ENCODE results near the gene TFAP2D. TPM values are rescaled to one million over a fixed set of nuclear protein-coding genes. Genes with fewer than 3 reads are reported as not detected.

Gene TFAP2D
- total RNA-seq, 1 donor from 2014 or later, result not detected

- ATAC-seq (ENCODE audit: low read depth) (no peak), DNase-seq (no peak)
- ChIA-PET POLR2A (no interaction called here), CTCF (no interaction called here)
- Mint-ChIP-seq H3K36me3 (ENCODE audit: low read depth) (no peaks in the 10 kb centered on the region), H3K9me3 (peaks cover 2% of the 10 kb centered on the region), H3K27me3 (no peaks in the 10 kb centered on the region), H3K4me3 (no peak overlapping the region), H3K4me1 (no peaks in the 10 kb centered on the region), H3K27ac (no peak overlapping the region)
- TF ChIP-seq CTCF (IDR thresholded peaks at IDR 0.05), result no peak
- intact Hi-C loops (cut with micrococcal nuclease), result no loop called here
Measured at GRCh38 chr6:50691814-50692495, 21.4 kb upstream of the TFAP2D start.

- TF ChIP-seq CTCF (IDR thresholded peaks at IDR 0.05), result no peak
- ChIA-PET POLR2A (no interaction called here), CTCF (no interaction called here)
- DNase-seq (no peak), ATAC-seq (ENCODE audit: low read depth) (no peak)
- no peaks in the 10 kb centered on the region for H3K27me3 Mint-ChIP-seq
- H3K9me3 Mint-ChIP-seq, result no peaks in the 10 kb centered on the region
- H3K4me3 Mint-ChIP-seq, result no peak overlapping the region
- H3K27ac Mint-ChIP-seq, result no peak overlapping the region
- no peaks in the 10 kb centered on the region for H3K4me1 Mint-ChIP-seq
- intact Hi-C loops (cut with micrococcal nuclease), result no loop called here
- H3K36me3 Mint-ChIP-seq (ENCODE audit: low read depth), result no peaks in the 10 kb centered on the region
Measured at GRCh38 chr6:50698546-50698945, 14.8 kb upstream of the TFAP2D start.

GRCh38 chr6:50699051-50699775, 14.1 kb upstream of the TFAP2D start:
- Mint-ChIP-seq H3K36me3 (ENCODE audit: low read depth) (no peaks in the 10 kb centered on the region), H3K4me1 (no peaks in the 10 kb centered on the region), H3K27me3 (peaks cover under 1% of the 10 kb centered on the region), H3K4me3 (no peak overlapping the region), H3K27ac (no peak overlapping the region), H3K9me3 (no peaks in the 10 kb centered on the region)
- DNase-seq (no peak), ATAC-seq (ENCODE audit: low read depth) (no peak)
- ChIA-PET POLR2A (no interaction called here), CTCF (no interaction called here)
- intact Hi-C loops (cut with micrococcal nuclease), result no loop called here
- no peak for TF ChIP-seq CTCF (IDR thresholded peaks at IDR 0.05)

GRCh38 chr6:50706575-50706974, 6.8 kb upstream of the TFAP2D start:
- no peak overlapping the region for H3K27ac Mint-ChIP-seq
- CTCF ChIA-PET, result no interaction called here
- DNase-seq (no peak), ATAC-seq (ENCODE audit: low read depth) (no peak)
- TF ChIP-seq CTCF (IDR thresholded peaks at IDR 0.05), result no peak
- H3K9me3 Mint-ChIP-seq, result no peaks in the 10 kb centered on the region
- no peaks in the 10 kb centered on the region for H3K4me1 Mint-ChIP-seq
- POLR2A ChIA-PET, result no interaction called here
- H3K4me3 Mint-ChIP-seq, result no peak overlapping the region
- H3K27me3 Mint-ChIP-seq, result peaks cover 43% of the 10 kb centered on the region
- H3K36me3 Mint-ChIP-seq (ENCODE audit: low read depth), result no peaks in the 10 kb centered on the region
- intact Hi-C loops (cut with micrococcal nuclease), result no loop called here

- DNase-seq (no peak), ATAC-seq (ENCODE audit: low read depth) (no peak)
- Mint-ChIP-seq H3K27ac (no peak overlapping the region), H3K4me1 (no peaks in the 10 kb centered on the region), H3K9me3 (no peaks in the 10 kb centered on the region), H3K4me3 (no peak overlapping the region), H3K36me3 (ENCODE audit: low read depth) (no peaks in the 10 kb centered on the region), H3K27me3 (peaks cover 49% of the 10 kb centered on the region)
- TF ChIP-seq CTCF (IDR thresholded peaks at IDR 0.05), result no peak
- CTCF ChIA-PET, result no interaction called here
- intact Hi-C loops (cut with micrococcal nuclease), result no loop called here
- POLR2A ChIA-PET, result no interaction called here
Measured at GRCh38 chr6:50707191-50707590, 6.1 kb upstream of the TFAP2D start.

Measured in activated B cell treated with CpG ODN at 0.5 μM for 24 hours (primary cell).